ENCODE data around the gene CPEB1. TPM values are rescaled to one million over a fixed set of nuclear protein-coding genes. Genes with fewer than 3 reads are reported as not detected.

The CPEB1 gene
- total RNA-seq, 1 donor from 2014 or later, result 15.2 TPM

DNA sequence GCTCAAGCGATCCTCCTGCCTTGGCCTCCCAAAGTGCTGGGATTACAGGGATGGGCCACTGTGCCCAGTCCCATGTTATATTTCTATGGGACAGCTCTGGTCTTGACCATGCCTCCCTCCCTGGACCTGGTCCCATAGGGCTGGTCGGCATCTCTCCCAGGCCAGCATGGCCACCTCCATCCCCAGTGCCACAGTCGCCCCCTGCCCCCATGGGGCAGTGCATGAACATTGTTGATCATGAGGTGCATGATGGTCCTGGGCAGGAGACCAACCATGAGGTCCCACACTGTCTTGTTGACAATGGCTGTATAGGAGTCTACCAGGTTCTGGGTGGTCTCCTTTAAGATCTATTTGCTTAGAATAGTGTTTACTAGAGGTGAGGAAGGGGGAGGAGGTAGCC lies 113.4 kb downstream of the CPEB1 start:
- Mint-ChIP-seq H3K27me3 (ENCODE audit: unreplicated experiment) (no peaks in the 10 kb centered on the region), H3K9me3 (ENCODE audit: unreplicated experiment) (peaks cover 6% of the 10 kb centered on the region), H3K4me1 (ENCODE audit: low read depth, unreplicated experiment) (peaks cover 1% of the 10 kb centered on the region), H3K36me3 (ENCODE audit: unreplicated experiment) (no peaks in the 10 kb centered on the region), H3K4me3 (ENCODE audit: unreplicated experiment) (no peak overlapping the region), H3K27ac (ENCODE audit: unreplicated experiment) (no peak overlapping the region)
- no peak for DNase-seq
- TF ChIP-seq, protein P1, sequence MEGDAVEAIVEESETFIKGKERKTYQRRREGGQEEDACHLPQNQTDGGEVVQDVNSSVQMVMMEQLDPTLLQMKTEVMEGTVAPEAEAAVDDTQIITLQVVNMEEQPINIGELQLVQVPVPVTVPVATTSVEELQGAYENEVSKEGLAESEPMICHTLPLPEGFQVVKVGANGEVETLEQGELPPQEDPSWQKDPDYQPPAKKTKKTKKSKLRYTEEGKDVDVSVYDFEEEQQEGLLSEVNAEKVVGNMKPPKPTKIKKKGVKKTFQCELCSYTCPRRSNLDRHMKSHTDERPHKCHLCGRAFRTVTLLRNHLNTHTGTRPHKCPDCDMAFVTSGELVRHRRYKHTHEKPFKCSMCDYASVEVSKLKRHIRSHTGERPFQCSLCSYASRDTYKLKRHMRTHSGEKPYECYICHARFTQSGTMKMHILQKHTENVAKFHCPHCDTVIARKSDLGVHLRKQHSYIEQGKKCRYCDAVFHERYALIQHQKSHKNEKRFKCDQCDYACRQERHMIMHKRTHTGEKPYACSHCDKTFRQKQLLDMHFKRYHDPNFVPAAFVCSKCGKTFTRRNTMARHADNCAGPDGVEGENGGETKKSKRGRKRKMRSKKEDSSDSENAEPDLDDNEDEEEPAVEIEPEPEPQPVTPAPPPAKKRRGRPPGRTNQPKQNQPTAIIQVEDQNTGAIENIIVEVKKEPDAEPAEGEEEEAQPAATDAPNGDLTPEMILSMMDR (IDR thresholded peaks at IDR 0.05; ENCODE audit: partially characterized antibody, unreplicated experiment), result no peak

DNA sequence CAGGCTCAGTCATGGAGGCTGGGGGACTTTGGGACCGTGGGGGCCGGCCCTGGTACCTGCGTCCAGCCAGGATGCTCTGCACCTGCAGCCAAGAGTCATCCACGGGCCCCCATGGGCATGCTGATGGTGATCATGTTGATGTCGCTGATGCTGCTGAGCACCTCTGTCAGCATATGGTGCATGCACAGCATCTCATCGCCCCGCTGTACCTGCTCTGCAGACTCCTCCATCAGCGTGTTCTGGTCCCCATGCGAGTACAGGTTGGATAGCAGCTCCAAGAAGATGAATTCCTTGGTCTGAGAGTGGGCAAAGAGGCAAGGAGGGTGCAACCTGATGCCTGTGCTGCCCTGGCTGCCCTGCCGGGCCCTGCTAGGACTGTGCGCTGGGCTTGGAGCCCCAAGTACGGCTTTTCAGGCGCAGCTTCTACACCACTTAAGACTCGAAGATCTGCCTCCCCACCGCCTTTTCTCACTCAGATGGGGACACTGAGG lies 114.1 kb downstream of the CPEB1 start:
- no peak overlapping the region for H3K27ac Mint-ChIP-seq (ENCODE audit: unreplicated experiment)
- TF ChIP-seq, protein P1 (IDR thresholded peaks at IDR 0.05; ENCODE audit: partially characterized antibody, unreplicated experiment), result no peak
- DNase-seq, result no peak
- H3K9me3 Mint-ChIP-seq (ENCODE audit: unreplicated experiment), result peaks cover 6% of the 10 kb centered on the region
- H3K27me3 Mint-ChIP-seq (ENCODE audit: unreplicated experiment), result no peaks in the 10 kb centered on the region
- H3K4me3 Mint-ChIP-seq (ENCODE audit: unreplicated experiment), result no peak overlapping the region
- H3K4me1 Mint-ChIP-seq (ENCODE audit: low read depth, unreplicated experiment), result no peaks in the 10 kb centered on the region
- H3K36me3 Mint-ChIP-seq (ENCODE audit: unreplicated experiment), result no peaks in the 10 kb centered on the region

DNA sequence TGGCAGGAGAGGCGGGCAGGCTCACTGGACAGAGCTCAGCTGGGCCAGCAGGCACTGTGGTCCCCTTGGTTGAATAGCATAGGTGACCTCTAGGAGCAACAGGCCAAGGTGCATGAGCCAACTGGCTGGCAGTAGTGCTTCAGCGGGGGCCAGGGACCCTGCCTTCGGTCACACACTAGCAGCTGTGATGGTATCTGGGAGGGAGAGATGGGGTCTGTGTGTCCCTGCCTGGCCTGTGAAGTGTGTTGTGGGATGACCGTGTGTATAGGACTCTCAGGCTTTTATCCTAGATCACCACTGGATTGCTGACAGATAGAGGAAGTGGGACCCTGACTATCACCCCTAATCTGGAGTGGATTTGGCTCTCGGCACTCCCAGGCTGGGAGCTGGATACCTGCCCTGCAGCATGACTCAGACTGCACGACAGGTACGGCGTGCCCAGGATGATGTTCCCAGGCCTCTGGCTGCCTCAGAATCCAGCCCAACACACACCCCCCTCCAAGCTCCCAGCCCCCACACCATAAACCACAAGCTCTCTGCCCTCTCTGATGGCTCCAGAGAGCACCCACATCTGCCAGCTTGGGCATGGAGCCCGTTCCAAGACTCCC lies 114.7 kb downstream of the CPEB1 start:
- DNase-seq, result no peak
- Mint-ChIP-seq H3K27me3 (ENCODE audit: unreplicated experiment) (no peaks in the 10 kb centered on the region), H3K9me3 (ENCODE audit: unreplicated experiment) (peaks cover 6% of the 10 kb centered on the region), H3K4me3 (ENCODE audit: unreplicated experiment) (no peak overlapping the region), H3K36me3 (ENCODE audit: unreplicated experiment) (no peaks in the 10 kb centered on the region), H3K27ac (ENCODE audit: unreplicated experiment) (no peak overlapping the region), H3K4me1 (ENCODE audit: low read depth, unreplicated experiment) (no peaks in the 10 kb centered on the region)
- TF ChIP-seq, protein P1 (IDR thresholded peaks at IDR 0.05; ENCODE audit: partially characterized antibody, unreplicated experiment), result no peak

DNA sequence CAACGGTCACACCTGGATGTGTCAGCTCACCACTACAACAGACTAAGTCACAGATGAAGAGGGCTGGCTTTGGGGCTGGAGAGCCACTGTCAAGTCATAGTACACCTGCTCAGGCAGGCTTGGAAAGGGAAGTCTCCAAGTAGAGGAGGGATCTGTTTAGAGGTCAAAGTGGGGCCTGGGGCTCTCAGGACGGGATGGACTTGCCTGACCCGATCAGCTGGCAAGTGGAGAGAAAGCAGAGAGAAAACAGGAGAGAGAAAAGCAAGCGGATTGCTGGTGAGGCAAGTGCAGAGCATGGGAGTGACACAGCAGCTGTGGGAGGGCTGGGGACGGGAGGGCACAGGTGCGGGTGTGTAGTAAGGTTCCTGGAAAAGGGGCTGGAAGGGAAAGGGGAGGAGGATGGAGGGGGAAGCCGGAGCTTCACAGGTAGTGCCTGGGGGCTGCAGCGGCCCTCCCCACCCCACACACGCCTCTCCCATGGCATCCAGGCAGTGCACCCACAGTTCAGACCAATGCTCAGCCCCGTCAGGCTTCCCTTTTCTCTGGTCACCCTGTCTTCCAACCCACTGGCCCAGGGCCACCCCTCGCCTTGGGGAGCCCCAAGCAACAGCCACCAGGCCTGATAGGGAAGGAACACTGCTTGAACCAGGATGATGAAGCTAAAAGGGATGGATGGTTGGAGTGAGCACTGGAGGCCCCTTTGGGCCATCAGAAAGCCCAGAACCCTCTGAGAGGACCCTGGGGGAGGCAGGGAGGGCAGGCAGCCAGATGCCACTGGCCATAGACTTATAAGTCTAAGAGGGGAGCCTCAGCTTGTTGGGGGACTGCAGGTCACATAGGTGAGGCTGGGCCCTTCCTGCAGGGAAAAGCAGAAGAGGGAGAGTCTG lies 115.4 kb downstream of the CPEB1 start:
- Mint-ChIP-seq H3K9me3 (ENCODE audit: unreplicated experiment) (peaks cover 5% of the 10 kb centered on the region), H3K27ac (ENCODE audit: unreplicated experiment) (peak overlapping the region; percentile 13), H3K4me3 (ENCODE audit: unreplicated experiment) (no peak overlapping the region), H3K4me1 (ENCODE audit: low read depth, unreplicated experiment) (peaks cover 5% of the 10 kb centered on the region), H3K27me3 (ENCODE audit: unreplicated experiment) (no peaks in the 10 kb centered on the region), H3K36me3 (ENCODE audit: unreplicated experiment) (no peaks in the 10 kb centered on the region)
- TF ChIP-seq, protein P1 (IDR thresholded peaks at IDR 0.05; ENCODE audit: partially characterized antibody, unreplicated experiment), result no peak
- peak; percentile 24 for DNase-seq
